Hematopoietic multipotent progenitor cell treated with erythropoietin and hydrocortisone succinate and interleukin-3 and kit ligand, for 17 days (in vitro differentiated cells): Measurements from ENCODE around the gene PTPRJ.

ENCODE experiments used
- DNase-seq: peaks from one replicate; pipeline ENCODE4 v3.0.0-alpha.2; 2015; ENCODE audit warnings: low spot score

PTPRJ gene

DNA sequence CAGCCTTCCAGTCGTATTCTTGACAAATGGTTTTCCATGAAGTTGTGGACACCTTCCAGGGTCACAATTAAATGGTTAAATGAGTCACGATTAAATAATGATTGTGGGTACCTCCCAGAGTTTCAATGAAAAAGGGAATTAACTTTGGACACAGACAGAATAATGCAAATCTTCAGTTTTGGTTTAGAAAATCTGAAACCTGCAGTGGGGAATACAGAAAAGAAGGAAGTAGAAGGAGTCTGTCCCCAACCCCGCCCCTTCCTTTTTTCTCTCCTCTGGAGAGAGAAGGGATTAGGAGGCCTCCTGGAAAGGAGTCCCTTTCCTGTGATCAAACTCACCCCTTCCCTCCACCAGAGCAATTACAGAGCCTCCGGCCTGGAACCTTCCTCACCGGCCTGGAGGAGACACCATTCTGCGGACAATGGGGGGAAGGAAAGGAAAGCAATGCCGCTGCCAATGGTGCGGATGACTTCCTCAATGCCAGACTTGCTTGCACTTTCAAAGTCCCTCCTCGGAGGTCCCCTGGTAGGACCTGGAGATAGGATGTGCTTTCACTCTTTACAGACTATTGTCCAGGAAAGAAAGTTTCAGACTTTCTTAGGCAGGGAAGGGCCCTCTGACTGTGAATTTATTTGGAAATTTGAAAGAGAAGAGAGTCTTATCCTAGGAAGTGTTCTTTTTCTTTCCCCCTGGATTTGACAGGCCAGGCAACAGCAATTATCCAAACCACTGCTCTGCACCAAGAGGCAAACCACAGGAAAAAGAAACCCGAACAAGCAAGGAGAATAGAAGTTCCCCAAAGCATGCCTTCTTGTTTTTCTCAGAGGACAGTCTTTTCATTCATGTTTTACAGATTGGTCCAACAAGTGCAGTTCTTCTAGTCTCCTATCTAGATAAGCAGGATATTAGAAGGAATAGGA, 86.8 kb downstream of the PTPRJ start:
- DNase-seq: no peak

DNA sequence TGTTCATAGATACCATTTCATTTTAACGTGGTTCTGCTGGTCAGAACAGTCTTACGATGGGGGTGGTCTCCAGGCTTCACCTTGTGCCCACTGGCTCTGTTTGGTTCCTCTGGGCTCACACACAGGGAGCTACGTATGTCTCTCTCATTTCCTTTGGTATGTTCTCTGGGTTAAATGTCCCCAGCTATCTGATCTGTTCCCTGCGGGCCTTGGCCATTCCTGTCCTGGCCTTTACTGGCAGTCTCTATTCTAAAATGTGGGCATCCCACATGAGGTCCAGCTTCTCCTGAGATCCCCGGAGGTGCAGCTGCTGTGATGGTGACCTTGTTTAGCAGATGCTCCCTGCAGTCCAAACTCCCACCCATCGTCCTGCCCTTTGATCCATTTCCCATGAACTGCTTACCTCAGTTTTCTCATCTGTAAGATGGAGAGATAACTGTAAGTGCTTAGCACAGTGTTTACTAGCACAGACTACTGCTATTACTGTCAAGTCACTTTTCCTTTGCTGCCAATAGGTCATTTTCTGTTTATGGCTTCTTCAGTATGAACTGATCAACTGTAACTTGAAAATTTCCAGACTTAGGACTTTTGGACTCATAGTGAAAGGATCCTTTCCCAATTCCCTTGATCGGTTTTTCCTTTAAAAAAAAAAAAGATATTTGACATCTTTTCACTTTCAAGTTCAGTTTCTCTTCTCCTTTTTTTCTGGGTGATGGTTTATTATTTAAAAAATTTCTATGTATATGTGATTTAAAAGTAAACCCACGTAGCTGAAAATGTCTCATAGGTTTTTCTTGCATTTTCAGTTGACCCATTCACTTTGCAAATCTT, 92.9 kb downstream of the PTPRJ start:
- DNase-seq: no peak

DNA sequence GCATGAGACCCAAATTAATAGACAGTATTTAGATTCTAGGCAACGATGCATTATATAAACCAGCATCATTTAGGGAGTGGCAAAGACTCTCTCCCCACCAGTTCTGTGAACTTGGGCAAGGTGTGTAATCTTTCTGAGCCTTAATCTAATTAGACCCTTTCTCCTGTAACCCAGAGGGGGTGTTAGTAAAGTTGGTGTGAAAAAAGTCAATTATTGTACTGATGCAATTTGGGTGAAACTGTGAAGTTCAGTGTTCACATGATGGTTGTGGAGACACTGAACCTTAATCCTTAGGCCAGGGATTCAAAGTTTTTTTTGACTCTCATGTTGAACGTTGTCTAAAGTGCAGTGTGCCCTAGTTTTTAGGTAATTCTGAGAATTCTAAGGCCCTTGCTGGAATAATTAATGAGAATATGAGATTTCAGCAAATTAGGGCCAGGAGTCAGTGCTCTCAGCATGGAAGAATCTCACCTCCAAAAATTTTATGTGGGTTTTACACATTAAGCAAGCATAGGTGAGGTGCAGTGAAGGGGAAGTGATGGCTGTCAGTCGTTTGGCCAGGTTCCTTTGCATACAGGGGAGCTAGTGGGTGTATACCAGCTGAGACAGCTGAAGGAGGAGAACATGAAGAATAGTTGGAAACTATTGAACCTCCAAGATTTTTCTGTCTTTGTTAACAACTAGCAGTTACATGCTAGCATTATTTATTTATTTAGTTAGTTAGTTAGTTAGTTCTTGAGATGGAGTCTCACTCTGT, 94.2 kb downstream of the PTPRJ start:
- DNase-seq: no peak

DNA sequence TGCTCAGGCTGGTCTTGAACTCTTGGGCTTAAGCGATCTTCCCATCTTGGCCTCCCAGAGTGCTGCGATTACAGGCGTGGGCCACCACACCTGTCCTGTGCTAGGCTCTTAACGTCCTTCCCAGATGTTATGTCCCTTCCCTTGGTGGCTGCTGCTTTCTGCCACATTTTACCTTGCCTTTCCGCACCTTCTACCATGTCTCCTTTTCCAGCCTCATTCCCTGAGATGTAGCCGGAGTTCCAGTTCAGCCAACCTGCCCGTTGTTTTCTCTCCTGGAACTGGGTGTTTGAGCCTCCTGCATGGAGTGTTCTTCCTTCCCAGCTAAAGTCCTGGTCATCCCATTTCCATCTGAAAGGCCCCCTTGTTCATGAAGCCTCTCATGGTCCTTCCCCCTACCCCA, 95.3 kb downstream of the PTPRJ start:
- no peak for DNase-seq

DNA sequence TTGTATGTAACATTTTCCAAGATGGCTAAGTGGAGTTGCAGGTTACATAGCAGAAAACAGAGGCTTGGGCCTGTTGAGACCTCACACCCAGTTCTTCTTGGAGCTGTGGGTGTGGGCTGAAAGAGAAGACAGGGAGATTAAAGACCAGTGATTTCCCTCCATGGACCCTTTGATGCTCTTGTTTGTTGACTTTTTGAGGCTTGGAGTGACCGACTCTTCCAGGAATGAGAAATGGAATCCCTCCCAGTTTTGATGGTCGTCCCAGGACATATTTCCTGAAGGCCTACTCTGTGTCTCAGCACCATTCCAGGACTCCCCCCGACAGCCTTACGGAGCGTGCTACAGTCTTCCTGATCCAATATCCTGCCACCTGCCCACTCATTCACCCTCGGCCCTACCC, 96.9 kb downstream of the PTPRJ start:
- no peak for DNase-seq

DNA sequence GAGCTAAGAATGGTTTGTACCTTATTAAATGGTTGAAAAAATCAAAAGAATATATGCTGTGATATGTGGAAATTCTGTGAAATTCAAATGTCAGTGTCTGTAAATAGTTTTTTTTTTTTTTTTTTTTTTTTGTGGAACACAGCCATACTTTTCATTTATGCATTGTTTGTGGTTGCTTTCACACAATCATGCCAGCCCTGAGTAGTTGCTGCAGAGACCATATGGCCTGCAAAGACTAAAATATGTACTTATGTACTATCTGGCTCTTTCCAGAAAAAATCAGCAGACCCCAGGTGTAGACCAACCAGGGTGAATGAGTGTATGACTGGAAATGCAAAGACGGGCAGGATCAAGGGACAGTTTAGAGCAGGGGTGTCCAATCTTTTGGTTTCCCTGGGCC, 98.3 kb downstream of the PTPRJ start:
- DNase-seq: no peak

DNA sequence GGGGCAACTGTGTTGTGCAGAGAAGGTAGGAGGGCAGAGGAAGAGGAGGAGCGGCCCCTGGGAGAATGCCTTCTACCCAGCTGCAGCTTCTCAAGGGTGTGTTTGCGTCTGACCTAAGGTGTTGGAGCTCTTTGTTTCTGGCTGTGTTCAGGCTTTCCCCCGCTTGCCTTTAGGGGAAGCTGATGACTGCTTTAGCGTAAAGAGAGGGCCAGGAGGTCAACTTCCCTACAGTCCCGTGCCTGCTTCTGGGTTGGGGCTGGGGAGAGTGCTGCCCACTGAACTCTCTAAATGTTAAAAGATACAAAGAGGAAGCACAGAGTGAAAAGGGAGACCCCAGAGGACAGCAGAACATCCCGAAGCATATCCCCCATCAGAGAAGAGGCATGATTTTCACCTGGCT, 99.2 kb downstream of the PTPRJ start:
- no peak for DNase-seq

DNA sequence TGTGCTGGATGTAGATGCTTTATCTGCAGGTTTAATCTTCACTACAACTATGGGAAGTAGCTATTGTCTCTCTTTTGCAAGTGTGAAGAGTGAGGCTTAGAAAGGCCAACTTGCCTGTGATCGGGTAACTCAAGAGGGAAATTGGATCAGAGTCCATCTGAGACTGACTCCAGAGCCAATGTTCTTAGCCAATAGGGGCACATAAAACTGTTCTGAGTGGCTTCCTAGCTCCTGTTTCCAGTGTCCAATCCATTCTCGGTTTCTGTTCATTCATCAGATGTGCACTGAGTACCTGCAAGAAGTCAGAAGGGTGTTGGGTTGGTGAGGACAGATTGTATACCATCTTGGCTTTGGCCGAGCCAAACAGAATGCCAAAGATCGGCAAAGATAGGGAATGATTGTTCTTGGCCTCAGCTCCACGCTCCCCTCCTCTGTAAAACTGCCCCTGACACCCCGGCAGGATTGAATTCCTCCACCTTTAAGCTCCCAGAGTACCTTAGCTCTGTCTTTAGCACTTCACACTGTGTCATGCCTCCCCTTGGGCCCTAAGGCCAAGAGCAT, 100.0 kb downstream of the PTPRJ start:
- DNase-seq: no peak

DNA sequence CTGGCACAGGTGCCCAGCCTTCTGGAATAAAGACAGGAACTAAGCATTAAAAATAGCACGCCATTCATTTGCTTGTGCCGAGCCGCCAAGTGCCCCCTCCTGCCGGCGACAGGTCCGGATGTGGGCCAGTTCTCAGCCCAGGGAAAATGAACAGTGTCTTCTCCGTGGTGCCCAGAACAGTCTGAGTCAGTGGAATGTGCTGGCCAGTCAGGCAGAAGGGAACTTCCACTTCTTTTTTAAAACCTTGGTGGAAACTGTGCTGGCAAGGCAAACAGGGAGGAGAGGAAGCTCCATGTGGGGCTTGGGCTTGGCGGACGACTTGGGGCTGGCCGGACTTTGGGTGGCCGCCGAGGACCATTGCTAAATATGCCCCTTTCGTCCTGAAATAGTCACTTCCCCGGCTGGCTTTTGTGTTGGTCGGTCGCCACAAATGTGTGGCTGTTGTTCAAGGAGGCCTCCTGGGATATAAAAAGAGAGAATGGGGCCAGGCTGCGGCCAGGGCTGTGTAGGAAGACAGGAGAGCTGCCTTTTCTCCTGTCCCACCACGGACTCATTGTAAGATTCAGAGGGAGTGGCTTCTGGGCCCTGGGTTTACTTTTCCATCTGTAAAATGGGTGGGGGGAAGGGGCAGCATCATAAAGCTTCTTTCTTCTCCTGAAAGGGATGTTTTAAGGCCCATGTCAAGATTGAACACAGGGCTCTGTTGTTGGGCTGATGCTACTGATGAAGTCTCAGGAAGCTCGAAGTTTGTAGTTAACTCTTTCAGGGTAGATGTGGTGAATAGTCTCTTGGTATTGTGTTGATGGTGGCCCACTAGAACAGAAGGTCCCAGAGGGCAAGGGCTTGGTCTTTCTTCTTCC, 101.0 kb downstream of the PTPRJ start:
- DNase-seq: no peak

DNA sequence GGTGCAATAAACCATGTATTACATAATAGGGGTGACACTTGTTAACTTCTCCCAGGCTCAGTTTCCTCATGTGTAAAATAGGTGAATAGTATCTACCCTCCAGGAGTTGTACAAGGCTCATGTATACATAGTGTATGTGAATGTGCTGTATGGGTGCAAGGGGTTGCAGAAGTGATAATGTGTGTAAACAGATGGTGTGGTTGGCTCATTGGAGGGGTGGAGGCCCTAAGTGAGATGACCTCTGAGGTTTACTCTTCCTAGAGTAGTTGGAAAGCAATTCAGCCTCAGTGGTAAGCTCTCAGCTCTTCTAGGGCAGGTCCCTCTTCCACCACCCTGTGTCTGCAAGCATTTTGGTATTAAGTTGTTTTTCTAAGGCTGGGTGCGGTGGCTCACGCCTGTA, 102.4 kb downstream of the PTPRJ start:
- DNase-seq: no peak

DNA sequence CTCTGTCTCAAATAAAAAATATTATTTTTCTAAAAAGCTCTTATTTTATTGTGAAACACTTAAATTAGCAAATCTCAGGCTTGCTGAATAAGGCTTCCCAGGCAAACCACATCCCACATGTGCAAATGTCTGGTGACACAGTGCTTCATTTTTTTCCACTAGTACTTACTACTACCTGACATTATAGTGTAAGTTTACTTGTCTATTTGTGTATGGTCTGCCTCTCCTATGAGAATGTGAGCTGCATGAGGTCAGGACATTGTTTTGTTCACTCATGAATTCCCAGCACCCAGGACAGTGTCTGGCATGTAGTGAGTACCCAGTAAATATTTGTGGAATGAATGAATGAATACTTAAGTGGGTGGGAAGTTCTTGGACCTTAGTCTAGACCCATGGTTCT, 103.1 kb downstream of the PTPRJ start:
- DNase-seq: no peak

DNA sequence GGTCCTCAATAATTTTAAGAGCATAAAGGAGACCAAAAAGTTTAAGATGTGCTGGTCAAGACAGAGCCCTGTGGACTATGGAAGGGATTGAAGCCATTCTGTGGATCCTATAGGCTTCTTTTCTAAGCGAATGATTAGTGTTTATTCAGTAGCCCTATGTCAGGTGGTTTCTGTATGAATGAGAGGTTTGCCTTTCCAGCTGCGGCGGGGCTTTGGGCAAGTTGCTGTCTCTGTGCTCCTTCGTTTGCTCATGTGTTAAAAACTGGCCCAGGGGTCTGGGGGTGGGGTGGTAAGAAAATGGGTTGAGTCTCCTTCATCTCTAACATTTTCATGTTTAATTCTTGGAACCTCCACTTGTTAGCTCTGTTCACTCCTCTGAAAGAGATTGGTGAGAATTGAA, 105.3 kb downstream of the PTPRJ start:
- no peak for DNase-seq

DNA sequence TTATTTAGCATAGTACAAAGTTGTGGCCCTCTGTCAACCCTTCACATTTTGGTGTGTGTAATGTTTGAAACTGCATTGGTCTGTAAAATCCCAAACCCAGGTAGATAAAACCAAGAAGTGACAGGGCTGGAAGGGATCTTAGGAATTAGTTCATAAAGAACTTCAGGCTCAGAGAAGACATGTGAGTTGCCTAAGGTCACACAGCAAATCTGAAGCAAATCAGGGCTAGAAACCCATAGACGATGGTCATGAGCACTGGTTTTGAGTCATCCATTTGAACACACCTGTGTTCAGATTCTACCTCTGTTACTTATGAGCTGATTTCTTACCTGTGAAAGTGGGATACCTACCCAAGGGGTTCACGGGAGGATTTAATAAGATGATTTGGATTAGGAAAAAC, 107.1 kb downstream of the PTPRJ start:
- DNase-seq: no peak

DNA sequence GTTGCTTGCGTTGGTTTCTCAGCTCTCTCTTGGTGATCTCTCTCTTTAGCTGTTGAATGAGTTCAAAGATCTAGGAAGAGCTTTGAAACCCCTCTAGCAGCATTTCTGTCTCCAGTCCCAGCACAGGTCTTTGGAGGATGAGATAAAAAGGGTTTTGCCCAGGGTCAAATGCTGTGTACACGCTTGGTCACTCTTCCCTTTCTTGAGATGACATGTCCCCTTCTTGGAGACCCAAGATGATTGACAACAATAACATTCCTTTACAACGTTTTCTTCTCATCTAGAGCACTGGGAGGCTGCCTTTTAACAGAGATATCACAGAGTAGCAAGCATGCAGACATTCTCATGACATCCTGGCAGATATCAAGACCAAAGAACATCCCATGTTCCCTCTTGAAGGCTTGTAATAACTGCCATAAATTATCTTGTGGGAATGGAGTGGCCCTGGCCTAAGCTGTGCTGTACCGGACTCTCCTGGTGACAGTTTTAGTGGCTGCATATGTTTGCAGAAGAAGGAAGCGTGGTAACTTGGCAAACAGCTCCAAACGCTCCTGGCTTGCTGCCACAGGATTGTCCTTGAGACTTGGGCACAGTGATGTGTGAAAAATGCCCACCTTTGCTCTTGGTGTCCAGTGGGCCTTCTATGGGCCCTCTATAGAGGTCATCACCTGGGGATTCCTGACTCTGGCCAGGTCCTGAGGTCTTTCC, 107.8 kb downstream of the PTPRJ start:
- no peak for DNase-seq

DNA sequence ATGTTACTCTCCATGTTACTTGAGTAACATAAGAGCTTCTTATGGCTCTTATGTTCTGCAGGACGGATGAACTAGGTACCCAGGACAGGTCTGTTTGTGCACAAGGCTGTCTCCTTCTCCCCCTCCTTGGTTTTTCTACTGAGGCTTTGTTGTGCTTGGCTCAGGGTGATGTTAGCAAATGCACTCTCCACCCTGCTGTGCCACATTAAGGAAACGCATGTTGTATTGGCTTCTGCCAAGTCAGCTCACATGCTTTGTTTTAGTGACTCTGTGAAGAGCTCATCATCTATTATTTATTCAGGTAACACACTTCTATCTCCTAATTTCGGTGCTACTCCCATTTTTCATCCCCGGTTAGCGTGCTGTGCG, 108.3 kb downstream of the PTPRJ start:
- no peak for DNase-seq

DNA sequence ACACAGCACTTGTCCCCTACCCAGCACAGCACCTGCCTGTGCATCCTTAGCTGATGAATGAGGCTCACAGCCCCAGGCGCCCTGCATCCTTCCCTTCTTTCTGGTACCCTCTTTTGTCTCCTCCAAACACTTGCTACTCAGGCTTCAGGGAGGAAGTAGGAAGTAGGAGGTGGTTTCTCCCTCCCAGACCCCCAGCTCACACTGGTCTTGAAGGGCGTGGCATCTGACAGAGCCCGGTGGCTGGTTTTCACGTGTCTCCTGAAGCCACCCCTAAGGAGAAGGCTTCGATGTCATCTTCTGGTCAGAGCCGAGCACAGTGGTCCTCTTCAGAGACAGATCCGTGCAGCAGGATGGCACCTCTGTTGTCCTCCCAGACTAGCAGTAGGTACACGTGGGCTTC, 109.8 kb downstream of the PTPRJ start:
- no peak for DNase-seq

DNA sequence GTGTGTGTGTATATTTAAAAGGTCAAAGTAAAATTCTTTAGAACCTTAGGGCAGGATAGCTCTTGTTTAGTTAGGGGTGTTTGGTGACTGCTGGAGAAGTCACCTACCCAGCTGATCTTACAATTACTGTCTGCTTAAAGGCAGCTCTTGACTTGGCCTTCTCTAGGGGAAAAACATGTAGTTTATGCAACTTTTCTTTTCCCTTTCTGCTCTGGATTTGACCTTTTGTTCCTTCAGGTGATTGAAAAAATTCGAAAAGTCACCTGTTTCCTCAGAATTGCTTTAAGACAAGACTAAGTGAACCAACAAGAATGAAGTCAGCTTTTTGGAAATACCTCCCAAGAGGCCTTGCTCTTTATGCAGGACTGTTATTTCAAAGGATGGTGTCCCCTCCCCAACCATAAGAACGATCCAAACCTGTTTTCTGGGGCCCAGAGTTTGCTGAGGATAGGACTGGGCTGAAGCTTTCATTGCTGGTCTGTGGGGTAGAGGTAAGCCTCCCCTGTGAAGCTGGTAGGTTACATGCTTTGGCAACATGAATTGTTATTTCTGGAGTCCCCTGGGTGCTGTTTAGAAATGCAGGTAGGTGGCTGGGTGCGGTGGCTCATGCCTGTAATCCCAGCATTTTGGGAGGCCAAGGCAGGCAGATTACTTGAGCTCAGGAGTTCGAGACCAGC, 111.2 kb downstream of the PTPRJ start:
- no peak for DNase-seq

DNA sequence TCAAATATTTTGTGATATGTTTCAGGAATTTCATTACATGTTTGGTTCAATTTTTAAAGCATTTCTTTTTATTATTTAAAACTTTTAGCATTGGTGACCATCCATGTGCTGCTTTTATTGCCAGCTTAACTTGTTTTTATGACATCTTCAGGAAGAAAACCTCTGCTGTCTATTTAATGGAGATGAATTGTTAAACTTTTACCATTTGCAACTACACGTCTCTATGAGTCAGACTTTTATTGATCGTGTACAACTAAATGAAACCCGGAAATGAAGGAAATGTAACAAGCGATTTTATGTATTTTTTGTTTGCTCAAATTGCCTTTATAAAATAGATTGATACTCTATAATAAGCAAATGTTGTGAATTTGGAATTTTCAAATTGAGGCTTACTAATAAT, 113.0 kb downstream of the PTPRJ start:
- DNase-seq: no peak

DNA sequence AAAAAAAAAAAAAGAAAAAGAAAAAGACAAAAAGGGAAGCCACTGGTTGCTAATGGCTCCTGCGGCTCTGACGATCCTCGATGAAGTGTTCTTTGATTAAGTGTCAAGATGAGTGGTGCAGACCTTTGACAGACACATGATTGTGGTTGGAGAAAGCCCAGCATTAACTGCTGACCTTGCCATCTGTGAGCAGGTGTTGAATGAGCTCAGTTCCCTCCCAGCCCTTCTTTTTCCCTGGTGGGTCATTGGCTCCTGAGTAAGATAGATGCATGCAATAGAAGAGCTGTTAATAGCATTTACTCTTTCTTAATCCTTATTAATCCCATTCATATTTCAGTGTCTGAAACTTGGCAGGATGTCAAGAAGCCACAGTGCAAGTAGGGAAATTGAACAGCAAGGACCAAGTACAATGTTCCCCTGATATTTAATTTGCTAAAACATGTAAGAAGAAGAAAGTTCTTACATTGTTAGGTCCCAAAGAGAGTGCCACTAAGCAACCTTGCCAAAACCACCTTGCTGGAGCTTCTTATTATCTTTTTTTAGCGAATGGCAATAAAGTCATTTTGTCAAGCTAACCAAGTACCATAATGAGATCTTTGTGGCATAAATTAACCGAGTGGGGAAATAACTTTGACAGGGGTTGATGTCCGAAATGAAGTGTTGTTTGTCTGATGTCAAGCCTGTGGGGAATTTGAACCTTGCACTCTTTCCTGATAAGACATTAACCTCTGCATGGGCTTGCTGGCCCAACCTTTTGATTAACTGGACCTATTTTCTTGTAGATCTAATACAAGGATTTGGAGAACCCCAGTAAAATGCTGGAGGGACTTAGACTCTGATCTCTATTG, 113.7 kb downstream of the PTPRJ start:
- no peak for DNase-seq
